ENCODE measurements around the gene DYNC1H1. TPM values are rescaled to one million over a fixed set of nuclear protein-coding genes. Genes with fewer than 3 reads are reported as not detected.

The DYNC1H1 gene
- total and polyA plus RNA-seq, 2 experiments from 2014 or later: 179 to 635 TPM

DNA sequence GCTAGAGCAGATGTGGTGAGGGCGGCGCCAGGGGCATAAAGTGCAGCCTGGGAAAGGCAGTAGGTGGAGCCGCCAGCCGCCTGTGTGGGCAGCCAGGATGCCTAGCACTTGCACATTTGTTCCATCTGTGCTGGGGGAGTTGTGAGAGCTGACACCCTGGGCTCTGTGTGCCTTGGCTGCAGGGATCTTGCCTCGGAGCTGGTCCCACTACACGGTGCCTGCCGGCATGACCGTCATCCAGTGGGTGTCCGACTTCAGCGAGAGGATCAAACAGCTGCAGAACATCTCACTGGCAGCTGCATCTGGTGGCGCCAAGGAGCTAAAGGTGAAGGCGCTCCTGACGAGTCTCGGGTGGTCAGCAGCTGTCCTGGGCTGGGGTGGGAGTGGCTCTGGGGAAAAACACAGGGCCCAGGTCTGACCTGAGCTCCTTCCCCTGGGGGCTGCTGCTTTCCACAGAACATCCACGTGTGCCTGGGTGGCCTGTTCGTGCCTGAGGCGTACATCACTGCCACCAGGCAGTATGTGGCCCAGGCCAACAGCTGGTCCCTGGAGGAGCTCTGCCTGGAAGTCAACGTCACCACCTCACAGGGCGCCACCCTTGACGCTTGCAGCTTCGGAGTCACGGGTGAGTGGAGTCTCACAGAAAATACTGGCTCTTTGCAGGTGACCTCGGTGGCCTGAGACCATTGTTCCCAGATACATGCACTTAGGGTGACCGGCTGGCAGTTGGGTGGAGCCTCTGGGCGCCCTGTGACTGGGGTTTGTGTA lies 85.1 kb downstream of the DYNC1H1 start:
- Mint-ChIP-seq H3K9me3 (no peaks in the 10 kb centered on the region; the same call in 2 of the 3 replicates), H3K4me1 (peaks cover 4% of the 10 kb centered on the region; the same call in 1 of the 3 replicates), H3K36me3 (ENCODE audit: low read depth) (peaks cover 74% of the 10 kb centered on the region), H3K27me3 (ENCODE audit: insufficient read depth, low read depth, poor library complexity) (peaks cover 6% of the 10 kb centered on the region), H3K4me3 (no peak overlapping the region), H3K27ac (no peak overlapping the region)
- TF ChIP-seq, protein P1, sequence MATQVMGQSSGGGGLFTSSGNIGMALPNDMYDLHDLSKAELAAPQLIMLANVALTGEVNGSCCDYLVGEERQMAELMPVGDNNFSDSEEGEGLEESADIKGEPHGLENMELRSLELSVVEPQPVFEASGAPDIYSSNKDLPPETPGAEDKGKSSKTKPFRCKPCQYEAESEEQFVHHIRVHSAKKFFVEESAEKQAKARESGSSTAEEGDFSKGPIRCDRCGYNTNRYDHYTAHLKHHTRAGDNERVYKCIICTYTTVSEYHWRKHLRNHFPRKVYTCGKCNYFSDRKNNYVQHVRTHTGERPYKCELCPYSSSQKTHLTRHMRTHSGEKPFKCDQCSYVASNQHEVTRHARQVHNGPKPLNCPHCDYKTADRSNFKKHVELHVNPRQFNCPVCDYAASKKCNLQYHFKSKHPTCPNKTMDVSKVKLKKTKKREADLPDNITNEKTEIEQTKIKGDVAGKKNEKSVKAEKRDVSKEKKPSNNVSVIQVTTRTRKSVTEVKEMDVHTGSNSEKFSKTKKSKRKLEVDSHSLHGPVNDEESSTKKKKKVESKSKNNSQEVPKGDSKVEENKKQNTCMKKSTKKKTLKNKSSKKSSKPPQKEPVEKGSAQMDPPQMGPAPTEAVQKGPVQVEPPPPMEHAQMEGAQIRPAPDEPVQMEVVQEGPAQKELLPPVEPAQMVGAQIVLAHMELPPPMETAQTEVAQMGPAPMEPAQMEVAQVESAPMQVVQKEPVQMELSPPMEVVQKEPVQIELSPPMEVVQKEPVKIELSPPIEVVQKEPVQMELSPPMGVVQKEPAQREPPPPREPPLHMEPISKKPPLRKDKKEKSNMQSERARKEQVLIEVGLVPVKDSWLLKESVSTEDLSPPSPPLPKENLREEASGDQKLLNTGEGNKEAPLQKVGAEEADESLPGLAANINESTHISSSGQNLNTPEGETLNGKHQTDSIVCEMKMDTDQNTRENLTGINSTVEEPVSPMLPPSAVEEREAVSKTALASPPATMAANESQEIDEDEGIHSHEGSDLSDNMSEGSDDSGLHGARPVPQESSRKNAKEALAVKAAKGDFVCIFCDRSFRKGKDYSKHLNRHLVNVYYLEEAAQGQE (IDR thresholded peaks at IDR 0.05; ENCODE audit: unreplicated experiment): no peak
- TF ChIP-seq, protein P2, sequence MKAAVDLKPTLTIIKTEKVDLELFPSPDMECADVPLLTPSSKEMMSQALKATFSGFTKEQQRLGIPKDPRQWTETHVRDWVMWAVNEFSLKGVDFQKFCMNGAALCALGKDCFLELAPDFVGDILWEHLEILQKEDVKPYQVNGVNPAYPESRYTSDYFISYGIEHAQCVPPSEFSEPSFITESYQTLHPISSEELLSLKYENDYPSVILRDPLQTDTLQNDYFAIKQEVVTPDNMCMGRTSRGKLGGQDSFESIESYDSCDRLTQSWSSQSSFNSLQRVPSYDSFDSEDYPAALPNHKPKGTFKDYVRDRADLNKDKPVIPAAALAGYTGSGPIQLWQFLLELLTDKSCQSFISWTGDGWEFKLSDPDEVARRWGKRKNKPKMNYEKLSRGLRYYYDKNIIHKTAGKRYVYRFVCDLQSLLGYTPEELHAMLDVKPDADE (IDR thresholded peaks at IDR 0.05): no peak
- no peak for TF ChIP-seq ZNF331 (CRISPR knock-in tag; IDR thresholded peaks at IDR 0.05; ENCODE audit: low read depth)
- TF ChIP-seq NANOG (IDR thresholded peaks at IDR 0.05; ENCODE audit: borderline replicate concordance): no peak
- TF ChIP-seq JUNB (IDR thresholded peaks at IDR 0.05; ENCODE audit: unreplicated experiment): no peak
- Histone ChIP-seq H3K4me3 (no peak overlapping the region), H3K4me1 (ENCODE audit: insufficient read depth) (no peaks in the 10 kb centered on the region), H3K4me2 (no peak overlapping the region), H3K9me2 (ENCODE audit: insufficient read depth) (no peaks in the 10 kb centered on the region), H3K36me3 (ENCODE audit: insufficient read depth) (peaks cover 19% of the 10 kb centered on the region), H4K20me1 (replicated peaks; ENCODE audit: insufficient read depth) (peaks cover 6% of the 10 kb centered on the region), H3K79me2 (replicated peaks; ENCODE audit: insufficient read depth) (no peaks in the 10 kb centered on the region), H3F3A (replicated peaks; ENCODE audit: low read depth) (0 out of 2 replicates have a peak, but pooled peaks cover 11% of the 10 kb centered on the region), H3K27me3 (ENCODE audit: insufficient read depth) (no peaks in the 10 kb centered on the region), H3K27ac (ENCODE audit: low read depth) (no peak overlapping the region), H2AFZ (no peak overlapping the region)
- DNase-seq (ENCODE audit: low spot score) (no peak), ATAC-seq (no peak)

DNA sequence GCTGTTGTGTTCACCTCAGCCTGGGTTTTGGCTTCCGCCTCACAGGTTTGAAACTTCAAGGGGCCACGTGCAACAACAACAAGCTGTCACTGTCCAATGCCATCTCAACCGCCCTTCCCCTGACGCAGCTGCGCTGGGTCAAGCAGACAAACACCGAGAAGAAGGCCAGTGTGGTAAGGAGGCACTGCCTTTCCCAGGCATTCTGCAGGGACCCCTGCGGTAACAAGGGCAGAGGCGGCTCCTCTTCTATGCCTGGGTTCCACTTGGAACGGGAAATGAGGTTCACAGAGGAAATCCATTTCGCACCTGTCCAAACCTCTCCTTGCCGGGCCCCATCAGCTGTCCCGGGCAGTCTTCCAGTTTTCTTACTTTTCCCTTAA lies 85.6 kb downstream of the DYNC1H1 start:
- H3K4me3 Mint-ChIP-seq: no peak overlapping the region
- H3K36me3 ChIP-seq (ENCODE audit: insufficient read depth): peaks cover 16% of the 10 kb centered on the region
- peaks cover 6% of the 10 kb centered on the region for H3K27me3 Mint-ChIP-seq (ENCODE audit: insufficient read depth, low read depth, poor library complexity)
- no peak for TF ChIP-seq EZH2 (IDR thresholded peaks at IDR 0.05; ENCODE audit: low read depth, unreplicated experiment)
- TF ChIP-seq, protein P3, sequence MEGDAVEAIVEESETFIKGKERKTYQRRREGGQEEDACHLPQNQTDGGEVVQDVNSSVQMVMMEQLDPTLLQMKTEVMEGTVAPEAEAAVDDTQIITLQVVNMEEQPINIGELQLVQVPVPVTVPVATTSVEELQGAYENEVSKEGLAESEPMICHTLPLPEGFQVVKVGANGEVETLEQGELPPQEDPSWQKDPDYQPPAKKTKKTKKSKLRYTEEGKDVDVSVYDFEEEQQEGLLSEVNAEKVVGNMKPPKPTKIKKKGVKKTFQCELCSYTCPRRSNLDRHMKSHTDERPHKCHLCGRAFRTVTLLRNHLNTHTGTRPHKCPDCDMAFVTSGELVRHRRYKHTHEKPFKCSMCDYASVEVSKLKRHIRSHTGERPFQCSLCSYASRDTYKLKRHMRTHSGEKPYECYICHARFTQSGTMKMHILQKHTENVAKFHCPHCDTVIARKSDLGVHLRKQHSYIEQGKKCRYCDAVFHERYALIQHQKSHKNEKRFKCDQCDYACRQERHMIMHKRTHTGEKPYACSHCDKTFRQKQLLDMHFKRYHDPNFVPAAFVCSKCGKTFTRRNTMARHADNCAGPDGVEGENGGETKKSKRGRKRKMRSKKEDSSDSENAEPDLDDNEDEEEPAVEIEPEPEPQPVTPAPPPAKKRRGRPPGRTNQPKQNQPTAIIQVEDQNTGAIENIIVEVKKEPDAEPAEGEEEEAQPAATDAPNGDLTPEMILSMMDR (conservative IDR thresholded peaks at IDR 0.05; ENCODE audit: low read depth in 2 of 2): no peak
- TF ChIP-seq, protein P4, sequence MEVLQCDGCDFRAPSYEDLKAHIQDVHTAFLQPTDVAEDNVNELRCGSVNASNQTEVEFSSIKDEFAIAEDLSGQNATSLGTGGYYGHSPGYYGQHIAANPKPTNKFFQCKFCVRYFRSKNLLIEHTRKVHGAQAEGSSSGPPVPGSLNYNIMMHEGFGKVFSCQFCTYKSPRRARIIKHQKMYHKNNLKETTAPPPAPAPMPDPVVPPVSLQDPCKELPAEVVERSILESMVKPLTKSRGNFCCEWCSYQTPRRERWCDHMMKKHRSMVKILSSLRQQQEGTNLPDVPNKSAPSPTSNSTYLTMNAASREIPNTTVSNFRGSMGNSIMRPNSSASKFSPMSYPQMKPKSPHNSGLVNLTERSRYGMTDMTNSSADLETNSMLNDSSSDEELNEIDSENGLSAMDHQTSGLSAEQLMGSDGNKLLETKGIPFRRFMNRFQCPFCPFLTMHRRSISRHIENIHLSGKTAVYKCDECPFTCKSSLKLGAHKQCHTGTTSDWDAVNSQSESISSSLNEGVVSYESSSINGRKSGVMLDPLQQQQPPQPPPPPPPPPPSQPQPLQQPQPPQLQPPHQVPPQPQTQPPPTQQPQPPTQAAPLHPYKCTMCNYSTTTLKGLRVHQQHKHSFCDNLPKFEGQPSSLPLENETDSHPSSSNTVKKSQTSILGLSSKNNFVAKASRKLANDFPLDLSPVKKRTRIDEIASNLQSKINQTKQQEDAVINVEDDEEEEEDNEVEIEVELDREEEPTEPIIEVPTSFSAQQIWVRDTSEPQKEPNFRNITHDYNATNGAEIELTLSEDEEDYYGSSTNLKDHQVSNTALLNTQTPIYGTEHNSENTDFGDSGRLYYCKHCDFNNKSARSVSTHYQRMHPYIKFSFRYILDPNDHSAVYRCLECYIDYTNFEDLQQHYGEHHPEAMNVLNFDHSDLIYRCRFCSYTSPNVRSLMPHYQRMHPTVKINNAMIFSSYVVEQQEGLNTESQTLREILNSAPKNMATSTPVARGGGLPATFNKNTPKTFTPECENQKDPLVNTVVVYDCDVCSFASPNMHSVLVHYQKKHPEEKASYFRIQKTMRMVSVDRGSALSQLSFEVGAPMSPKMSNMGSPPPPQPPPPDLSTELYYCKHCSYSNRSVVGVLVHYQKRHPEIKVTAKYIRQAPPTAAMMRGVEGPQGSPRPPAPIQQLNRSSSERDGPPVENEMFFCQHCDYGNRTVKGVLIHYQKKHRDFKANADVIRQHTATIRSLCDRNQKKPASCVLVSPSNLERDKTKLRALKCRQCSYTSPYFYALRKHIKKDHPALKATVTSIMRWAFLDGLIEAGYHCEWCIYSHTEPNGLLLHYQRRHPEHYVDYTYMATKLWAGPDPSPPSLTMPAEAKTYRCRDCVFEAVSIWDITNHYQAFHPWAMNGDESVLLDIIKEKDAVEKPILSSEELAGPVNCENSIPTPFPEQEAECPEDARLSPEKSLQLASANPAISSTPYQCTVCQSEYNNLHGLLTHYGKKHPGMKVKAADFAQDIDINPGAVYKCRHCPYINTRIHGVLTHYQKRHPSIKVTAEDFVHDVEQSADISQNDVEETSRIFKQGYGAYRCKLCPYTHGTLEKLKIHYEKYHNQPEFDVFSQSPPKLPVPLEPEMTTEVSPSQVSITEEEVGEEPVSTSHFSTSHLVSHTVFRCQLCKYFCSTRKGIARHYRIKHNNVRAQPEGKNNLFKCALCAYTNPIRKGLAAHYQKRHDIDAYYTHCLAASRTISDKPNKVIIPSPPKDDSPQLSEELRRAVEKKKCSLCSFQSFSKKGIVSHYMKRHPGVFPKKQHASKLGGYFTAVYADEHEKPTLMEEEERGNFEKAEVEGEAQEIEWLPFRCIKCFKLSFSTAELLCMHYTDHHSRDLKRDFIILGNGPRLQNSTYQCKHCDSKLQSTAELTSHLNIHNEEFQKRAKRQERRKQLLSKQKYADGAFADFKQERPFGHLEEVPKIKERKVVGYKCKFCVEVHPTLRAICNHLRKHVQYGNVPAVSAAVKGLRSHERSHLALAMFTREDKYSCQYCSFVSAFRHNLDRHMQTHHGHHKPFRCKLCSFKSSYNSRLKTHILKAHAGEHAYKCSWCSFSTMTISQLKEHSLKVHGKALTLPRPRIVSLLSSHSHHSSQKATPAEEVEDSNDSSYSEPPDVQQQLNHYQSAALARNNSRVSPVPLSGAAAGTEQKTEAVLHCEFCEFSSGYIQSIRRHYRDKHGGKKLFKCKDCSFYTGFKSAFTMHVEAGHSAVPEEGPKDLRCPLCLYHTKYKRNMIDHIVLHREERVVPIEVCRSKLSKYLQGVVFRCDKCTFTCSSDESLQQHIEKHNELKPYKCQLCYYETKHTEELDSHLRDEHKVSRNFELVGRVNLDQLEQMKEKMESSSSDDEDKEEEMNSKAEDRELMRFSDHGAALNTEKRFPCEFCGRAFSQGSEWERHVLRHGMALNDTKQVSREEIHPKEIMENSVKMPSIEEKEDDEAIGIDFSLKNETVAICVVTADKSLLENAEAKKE (CRISPR knock-in tag; IDR thresholded peaks at IDR 0.05): no peak

More for the DNA sequence above, 85.6 kb downstream of the DYNC1H1 start:
- Histone ChIP-seq H3K27me3 (ENCODE audit: insufficient read depth) (no peaks in the 10 kb centered on the region), H3K79me2 (replicated peaks; ENCODE audit: insufficient read depth) (no peaks in the 10 kb centered on the region), H3K9me2 (ENCODE audit: insufficient read depth) (no peaks in the 10 kb centered on the region), H4K20me1 (replicated peaks; ENCODE audit: insufficient read depth) (peaks cover 6% of the 10 kb centered on the region), H3K4me2 (no peak overlapping the region), H2AFZ (no peak overlapping the region), H3K4me1 (ENCODE audit: insufficient read depth) (no peaks in the 10 kb centered on the region), H3F3A (replicated peaks; ENCODE audit: low read depth) (0 out of 2 replicates have a peak, but pooled peaks cover 8% of the 10 kb centered on the region), H3K4me3 (no peak overlapping the region), H3K27ac (ENCODE audit: low read depth) (no peak overlapping the region)
- no peak for DNase-seq (ENCODE audit: low spot score)
- Mint-ChIP-seq H3K27ac (no peak overlapping the region), H3K4me1 (peaks cover 6% of the 10 kb centered on the region), H3K36me3 (ENCODE audit: low read depth) (peaks cover 68% of the 10 kb centered on the region), H3K9me3 (no peaks in the 10 kb centered on the region; the same call in 2 of the 3 replicates)
- no peak for ATAC-seq
